MCF 10A (cell line): ENCODE measurements around the gene TNNT2. TPM values are rescaled to one million over a fixed set of nuclear protein-coding genes. Genes with fewer than 3 reads are reported as not detected.

Experiments
- BruUV-seq: library from RNA; stranded (reverse); fragments of 400-500 nt; replicated peaks from 2 replicates; lab custom pipeline; 2021; lab: Mats Ljungman, UMichigan
- CTCF ChIA-PET: fragments of 300-600 bp; sonication (Branson Sonifier 250); formaldehyde crosslinking; extraction: SDS; loops from one replicate; lab custom pipeline; 2021; ENCODE audit warnings: antibody characterized with exemption, inconsistent platforms; lab: Yijun Ruan, JAX
- POLR2A ChIA-PET: fragments of 300-600, 350-650 bp; sonication (Branson Sonifier 250); formaldehyde crosslinking; extraction: SDS; loops from one replicate; lab custom pipeline; 2020; ENCODE audit warnings: antibody characterized with exemption, inconsistent platforms; lab: Yijun Ruan, JAX
- DNase-seq: peaks from one replicate; pipeline ENCODE4 v3.0.0-alpha.2; 2018; ENCODE audit not compliant: unreplicated experiment
- H3K27ac Mint-ChIP-seq: one replicate; pipeline ENCODE4 v1.8.0; 2022; ENCODE audit warnings: mild to moderate bottlenecking, low read depth, mixed read lengths; ENCODE audit not compliant: unreplicated experiment
- H3K27me3 Mint-ChIP-seq: one replicate; pipeline ENCODE4 v1.8.0; 2022; ENCODE audit warnings: mixed read lengths; ENCODE audit not compliant: insufficient read depth, unreplicated experiment
- H3K36me3 Mint-ChIP-seq: one replicate; pipeline ENCODE4 v1.8.0; 2022; ENCODE audit warnings: mild to moderate bottlenecking, moderate library complexity, mixed read lengths; ENCODE audit not compliant: insufficient read depth, unreplicated experiment
- H3K4me1 Mint-ChIP-seq: one replicate; pipeline ENCODE4 v1.8.0; 2022; ENCODE audit warnings: mixed read lengths; ENCODE audit not compliant: insufficient read depth, unreplicated experiment
- H3K4me3 Mint-ChIP-seq: one replicate; pipeline ENCODE4 v1.8.0; 2022; ENCODE audit warnings: mild to moderate bottlenecking, moderate library complexity, mixed read lengths; ENCODE audit not compliant: unreplicated experiment
- H3K9me3 Mint-ChIP-seq: one replicate; pipeline ENCODE4 v1.8.0; 2022; ENCODE audit warnings: mixed read lengths; ENCODE audit not compliant: unreplicated experiment
- CTCF ChIP-seq: fragments of 200-600 bp; IDR thresholded peaks from one replicate; pipeline ENCODE4 v1.8.0; 2022; ENCODE audit warnings: antibody characterized with exemption, mild to moderate bottlenecking; ENCODE audit not compliant: unreplicated experiment
- intact Hi-C: fragments of 100-400 bp; cut with micrococcal nuclease; formaldehyde crosslinking; loops from 2 replicates; pipeline ENCODE4 v1.14.1; 2022
- total RNA-seq: library from RNA; stranded (reverse); gene quantifications from 2 replicates; pipeline ENCODE4 v1.2.3, GENCODE V29; 2022

TNNT2 gene
- total RNA-seq, 1 experiment from 2014 or later: 0.37 TPM

GRCh38 chr1:201399018-201399351 lies 21.5 kb upstream of the TNNT2 start, which contains the start of gene LAD1:
Gene LAD1, minus strand, starts transcription at chr1:201399324. Its CDS starts 18 bp downstream, at chr1:201399306.
- H3K4me1 Mint-ChIP-seq: peaks cover 24% of the 10 kb centered on the region
- TF ChIP-seq CTCF: no peak
- intact Hi-C loops: loop anchor here (1.0 kb wide), 1 partner anchor 14 kb away; no protein-coding TSS in a partner anchor
- H3K4me3 Mint-ChIP-seq: peak within 1 kb of the TSS; percentile 66
- DNase-seq: no peak
- H3K27me3 Mint-ChIP-seq: no peaks in the 10 kb centered on the region
- H3K27ac Mint-ChIP-seq: peak within 1 kb of the TSS; percentile 1
- no TSS peak for BruUV-seq
- ChIA-PET CTCF (interaction anchor here (0.6 to 2.2 kb wide), 4 partner anchors 10 to 139 kb away, joined by 4 to 19 read pairs (median 5); no protein-coding TSS in a partner anchor), POLR2A (interaction anchor here (1.3 to 2.9 kb wide), 2 partner anchors 10 to 139 kb away, joined by 3 to 7 read pairs; no protein-coding TSS in a partner anchor)
- H3K9me3 Mint-ChIP-seq: no peaks in the 10 kb centered on the region
- no peaks in the 10 kb centered on the region for H3K36me3 Mint-ChIP-seq

- DNase-seq: peak; percentile 64
- no peaks in the 10 kb centered on the region for H3K36me3 Mint-ChIP-seq
- no peaks in the 10 kb centered on the region for H3K27me3 Mint-ChIP-seq
- TF ChIP-seq CTCF: no peak
- CTCF ChIA-PET: interaction anchor here (0.6 to 20.0 kb wide), 16 partner anchors 10 to 248 kb away, joined by 3 to 539 read pairs (median 4); no protein-coding TSS in a partner anchor
- H3K4me1 Mint-ChIP-seq: peaks cover 24% of the 10 kb centered on the region
- POLR2A ChIA-PET: interaction anchor here (0.7 to 2.7 kb wide), 28 partner anchors 9 to 432 kb away, joined by 3 to 15 read pairs (median 4); partner anchors contain the start of genes PHLDA3, TMEM9 and TNNT2
- H3K4me3 Mint-ChIP-seq: peak overlapping the region; percentile 66
- peak overlapping the region; percentile 1 for H3K27ac Mint-ChIP-seq
- BruUV-seq: no TSS peak
- intact Hi-C loops: no loop called here
- no peaks in the 10 kb centered on the region for H3K9me3 Mint-ChIP-seq
Measured at GRCh38 chr1:201397675-201398074, 20.2 kb upstream of the TNNT2 start.

- TF ChIP-seq CTCF: no peak
- Mint-ChIP-seq H3K36me3 (peaks cover 4% of the 10 kb centered on the region), H3K27me3 (no peaks in the 10 kb centered on the region), H3K4me3 (peak overlapping the region; percentile 66), H3K27ac (peak overlapping the region; percentile 1), H3K4me1 (peaks cover 24% of the 10 kb centered on the region), H3K9me3 (no peaks in the 10 kb centered on the region)
- intact Hi-C loops: no loop called here
- peak; percentile 95 for DNase-seq
- no TSS peak for BruUV-seq
- ChIA-PET POLR2A (interaction anchor here (0.6 to 2.7 kb wide), 31 partner anchors 8 to 433 kb away, joined by 3 to 15 read pairs (median 4); partner anchors contain the start of genes PHLDA3, TMEM9 and TNNT2), CTCF (interaction anchor here (0.6 to 20.0 kb wide), 19 partner anchors 8 to 247 kb away, joined by 3 to 539 read pairs (median 4); partner anchors contain the start of gene PHLDA3)
Measured at GRCh38 chr1:201396861-201397464, 19.5 kb upstream of the TNNT2 start.

GRCh38 chr1:201395936-201396335 lies 18.5 kb upstream of the TNNT2 start:
- ChIA-PET CTCF (interaction anchor here (0.6 to 20.0 kb wide), 9 partner anchors 11 to 421 kb away, joined by 4 to 539 read pairs (median 14); no protein-coding TSS in a partner anchor), POLR2A (interaction anchor here (1.2 to 2.7 kb wide), 7 partner anchors 10 to 242 kb away, joined by 4 to 12 read pairs (median 6); partner anchors contain the start of gene TMEM9)
- Mint-ChIP-seq H3K27me3 (no peaks in the 10 kb centered on the region), H3K36me3 (peaks cover 5% of the 10 kb centered on the region), H3K9me3 (no peaks in the 10 kb centered on the region), H3K4me1 (peaks cover 24% of the 10 kb centered on the region), H3K4me3 (no peak overlapping the region), H3K27ac (no peak overlapping the region)
- intact Hi-C loops: no loop called here
- BruUV-seq: no TSS peak
- DNase-seq: no peak
- TF ChIP-seq CTCF: no peak
